BE2C (cell line): ENCODE measurements around the gene PHRF1.
"Not testable (repeated sequence)": the region's sequence is repeated elsewhere in the genome, so short reads cannot be mapped to it uniquely, and the experiment has no call there.

Experiments used
- DNase-seq: peaks from one replicate; pipeline ENCODE4 v3.0.0-alpha.2; 2020
- H3K27me3 ChIP-seq: fragments of 250-450 bp; sonication (Bioruptor Pico); 2 replicates; pipeline ENCODE4 v1.5.1; 2020; ENCODE audit warnings: mild to moderate bottlenecking
- H3K36me3 ChIP-seq: fragments of 250-450 bp; sonication (Bioruptor Pico); 2 replicates; pipeline ENCODE4 v1.5.1; 2020; ENCODE audit warnings: mild to moderate bottlenecking
- H3K4me1 ChIP-seq: fragments of 250-450 bp; sonication (Bioruptor Pico); 2 replicates; pipeline ENCODE4 v1.5.1; 2020
- H3K4me3 ChIP-seq: 2 replicates; pipeline ENCODE4 v1.5.1; 2011; ENCODE audit warnings: low read depth, low read length
- H3K9me3 ChIP-seq: fragments of 250-450 bp; sonication (Bioruptor Pico); 2 replicates; pipeline ENCODE4 v1.5.1; 2020
- CTCF ChIP-seq: IDR thresholded peaks from 2 replicates; pipeline ENCODE4 v1.5.1; 2012; ENCODE audit warnings: mild to moderate bottlenecking, low read depth, low read length

The PHRF1 gene

GRCh38 chr11:653837-654236 is 77.6 kb downstream of the PHRF1 start:
- Histone ChIP-seq H3K36me3 (no peaks in the 10 kb centered on the region), H3K27me3 (no peaks in the 10 kb centered on the region)
- TF ChIP-seq CTCF: no peak

DNA sequence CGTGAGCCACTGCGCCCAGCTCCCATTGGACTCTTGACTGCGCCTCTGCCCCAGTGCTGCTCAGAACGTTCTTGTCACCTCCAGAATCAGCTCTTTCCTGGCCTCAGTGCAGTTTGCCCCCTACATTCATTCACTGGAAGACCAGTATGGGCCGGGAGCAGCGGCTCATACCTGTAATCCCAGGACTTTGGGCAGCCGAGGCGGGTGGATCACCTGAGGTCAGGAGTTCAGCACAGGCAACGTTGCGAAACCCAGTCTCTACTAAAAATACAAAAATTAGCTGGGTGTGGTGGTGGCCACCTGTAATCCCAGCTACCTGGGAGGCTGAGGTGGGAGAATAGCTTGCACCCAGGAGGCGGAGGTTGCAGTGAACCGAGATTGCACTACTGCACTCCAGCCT is 78.2 kb downstream of the PHRF1 start:
- not testable (repeated sequence) for H3K27me3 ChIP-seq, H3K9me3 ChIP-seq, H3K4me3 ChIP-seq, H3K36me3 ChIP-seq, H3K4me1 ChIP-seq, DNase-seq

More at GRCh38 chr11:653837-654236, 77.6 kb downstream of the PHRF1 start:
- no peak for DNase-seq
- no peaks in the 10 kb centered on the region for H3K4me1 ChIP-seq
- H3K4me3 ChIP-seq: no peak overlapping the region
- H3K9me3 ChIP-seq: no peaks in the 10 kb centered on the region

DNA sequence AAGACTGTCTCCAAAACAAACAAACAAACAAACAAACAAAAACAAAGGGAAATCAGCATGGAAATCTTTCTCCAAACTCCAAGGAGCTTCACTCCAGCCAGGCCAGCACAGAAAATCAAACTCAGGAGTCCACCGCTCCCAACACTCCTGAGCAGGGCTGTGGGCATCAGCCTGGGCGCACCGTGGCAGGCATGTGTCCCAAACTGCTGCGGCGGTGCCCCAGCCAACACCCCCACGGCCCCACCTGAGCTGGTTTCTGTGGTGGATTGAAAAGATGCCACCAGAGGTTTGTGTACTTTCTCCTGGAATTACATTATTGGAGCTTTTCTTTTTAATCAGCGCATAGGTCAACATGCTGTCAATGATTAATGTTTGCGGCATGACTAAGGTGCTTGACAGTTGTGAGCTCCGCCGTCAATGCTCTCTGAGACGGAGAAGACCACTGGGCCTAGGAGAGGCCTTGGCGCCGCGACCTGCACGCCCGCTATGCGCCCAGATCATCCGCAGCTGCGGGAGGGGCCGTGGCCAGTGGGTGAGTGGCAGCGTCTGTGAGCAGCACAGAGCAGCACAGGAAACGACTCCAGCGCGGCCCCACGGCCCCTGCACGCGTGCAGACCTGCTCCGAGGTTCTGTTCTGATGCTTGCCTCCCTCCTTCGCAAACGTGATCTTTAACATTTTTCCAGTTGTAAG is 78.9 kb downstream of the PHRF1 start:
- no peak for TF ChIP-seq CTCF
- DNase-seq: no peak
- H3K36me3 ChIP-seq: no peaks in the 10 kb centered on the region
- H3K4me3 ChIP-seq: no peak overlapping the region
- H3K9me3 ChIP-seq: no peaks in the 10 kb centered on the region
- no peaks in the 10 kb centered on the region for H3K27me3 ChIP-seq
- H3K4me1 ChIP-seq: no peaks in the 10 kb centered on the region

DNA sequence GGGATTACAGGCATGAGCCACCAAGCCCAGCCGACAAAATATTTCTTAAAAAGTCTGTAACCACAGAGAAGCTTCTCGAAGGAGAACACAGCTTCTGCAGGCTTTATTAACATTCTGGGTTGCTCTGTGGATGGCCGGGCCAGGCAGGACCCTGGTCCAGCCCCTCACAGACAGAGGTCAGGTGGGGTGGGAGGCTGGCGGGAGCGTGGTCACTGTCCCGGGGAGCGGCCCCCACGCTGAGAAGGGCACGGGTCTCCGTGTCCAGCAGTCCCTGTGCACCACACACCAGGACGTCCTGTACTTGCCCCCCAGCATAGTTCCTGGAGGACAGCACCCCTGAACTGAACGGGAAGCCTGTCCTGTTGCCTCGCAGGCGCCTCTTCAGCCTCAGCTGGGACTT is 80.2 kb downstream of the PHRF1 start:
- H3K36me3 ChIP-seq: no peaks in the 10 kb centered on the region
- no peaks in the 10 kb centered on the region for H3K27me3 ChIP-seq
- no peak for TF ChIP-seq CTCF
- DNase-seq: no peak
- H3K4me1 ChIP-seq: no peaks in the 10 kb centered on the region
- no peaks in the 10 kb centered on the region for H3K9me3 ChIP-seq
- H3K4me3 ChIP-seq: no peak overlapping the region

DNA sequence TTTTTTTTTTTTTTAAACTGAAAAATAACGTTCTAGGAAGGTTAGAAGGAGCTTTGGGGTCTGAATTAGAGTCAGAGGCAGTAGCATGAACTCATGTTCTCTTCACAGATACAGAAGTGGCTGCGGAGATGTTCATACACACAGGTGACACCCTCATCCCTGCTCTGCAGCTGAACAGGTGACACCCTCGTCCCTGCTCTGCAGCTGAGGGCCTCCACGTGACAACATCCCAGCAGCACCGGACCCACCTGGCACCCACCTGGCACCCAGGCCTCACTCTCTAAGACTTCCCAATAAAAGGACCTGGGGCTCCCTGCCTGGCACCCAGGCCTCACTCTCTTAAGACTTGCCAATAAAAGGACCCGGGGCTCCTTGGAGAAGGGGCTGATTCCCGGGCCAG is 80.6 kb downstream of the PHRF1 start:
- no peaks in the 10 kb centered on the region for H3K36me3 ChIP-seq
- no peak overlapping the region for H3K4me3 ChIP-seq
- TF ChIP-seq CTCF: no peak
- DNase-seq: no peak
- H3K4me1 ChIP-seq: no peaks in the 10 kb centered on the region
- H3K27me3 ChIP-seq: no peaks in the 10 kb centered on the region
- no peaks in the 10 kb centered on the region for H3K9me3 ChIP-seq

DNA sequence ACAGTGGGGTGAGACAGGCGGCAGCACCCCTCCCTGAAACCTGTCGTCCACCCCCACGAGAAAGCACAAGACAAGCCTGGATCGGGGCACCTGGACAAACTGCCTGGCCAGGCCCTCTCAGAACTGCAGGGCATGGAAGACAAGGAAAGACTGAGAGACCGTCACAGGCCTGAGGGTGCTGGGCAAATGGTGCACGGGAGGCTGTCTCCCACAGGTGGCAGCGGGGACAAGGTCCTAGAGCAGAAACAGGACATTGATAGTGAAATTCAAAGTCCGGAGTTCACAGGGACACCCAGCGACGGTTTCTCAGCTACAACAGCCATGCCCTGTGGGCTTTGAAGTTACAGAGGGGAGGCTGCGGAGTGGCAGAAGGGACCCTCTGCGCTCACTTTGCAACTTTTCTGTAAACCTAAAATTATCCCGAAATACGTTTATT is 81.4 kb downstream of the PHRF1 start:
- Histone ChIP-seq H3K9me3 (no peaks in the 10 kb centered on the region), H3K4me3 (no peak overlapping the region), H3K4me1 (no peaks in the 10 kb centered on the region), H3K36me3 (no peaks in the 10 kb centered on the region; the same call in 1 of the 2 replicates), H3K27me3 (no peaks in the 10 kb centered on the region)
- DNase-seq: no peak
- TF ChIP-seq CTCF: no peak
